H1 (cell line): ENCODE results near the gene CCDC106. TPM values are rescaled to one million over a fixed set of nuclear protein-coding genes. Genes with fewer than 3 reads are reported as not detected.

Experiments
- CTCF ChIA-PET: fragments of 300-600 bp; sonication (Branson Sonifier 250); formaldehyde crosslinking; loops from one replicate; lab custom pipeline; 2021; ENCODE audit not compliant: partially characterized antibody; lab: Charles Lee
- POLR2A ChIA-PET: fragments of 300-600 bp; sonication (Branson Sonifier 250); formaldehyde crosslinking; loops from one replicate; lab custom pipeline; 2021; ENCODE audit warnings: inconsistent platforms; ENCODE audit not compliant: partially characterized antibody; lab: Charles Lee
- DNase-seq, 2 experiments: peaks; one replicate each; pipeline versions ENCODE4 v3.0.0 to v3.0.0-alpha.2; 2010 to 2022; ENCODE audit warnings: low spot score in 2 of 2, low read depth in 1 of 2, mixed read lengths in 1 of 2
- FAIRE-seq: peaks from 2 replicates; lab custom pipeline; 2011; peaks lifted over from hg19 to GRCh38; lab: Jason Lieb, UNC
- H2AFZ ChIP-seq: 2 replicates; pipeline ENCODE4 v1.8.1; 2012; ENCODE audit warnings: low read length, inconsistent platforms
- H2AK5ac ChIP-seq: 2 replicates; pipeline ENCODE4 v1.6.1; 2013; ENCODE audit warnings: low read depth, low read length
- H2BK120ac ChIP-seq: replicated peaks from 2 replicates; pipeline ENCODE3; 2013; ENCODE audit warnings: low read depth, low read length, inconsistent platforms
- H2BK12ac ChIP-seq: 2 replicates; pipeline ENCODE4 v1.6.1; 2013; ENCODE audit warnings: low read depth, low read length
- H2BK15ac ChIP-seq: 2 replicates; pipeline ENCODE4 v1.6.1; 2013; ENCODE audit warnings: low read length
- H2BK20ac ChIP-seq: 2 replicates; pipeline ENCODE4 v1.6.1; 2013; ENCODE audit warnings: low read length
- H2BK5ac ChIP-seq: 2 replicates; pipeline ENCODE4 v1.6.1; 2013; ENCODE audit warnings: low read depth, low read length
- H3K14ac ChIP-seq: 2 replicates; pipeline ENCODE4 v1.6.1; 2013; ENCODE audit warnings: inconsistent platforms; ENCODE audit not compliant: insufficient read length
- H3K18ac ChIP-seq: 2 replicates; pipeline ENCODE4 v1.6.1; 2013; ENCODE audit warnings: low read length; ENCODE audit errors: extremely low read depth
- H3K23ac ChIP-seq: 2 replicates; pipeline ENCODE4 v1.6.1; 2013; ENCODE audit warnings: inconsistent platforms; ENCODE audit not compliant: insufficient read length
- H3K23me2 ChIP-seq: 2 replicates; pipeline ENCODE4 v1.6.1; 2013; ENCODE audit warnings: low read depth, low read length
- H3K27ac ChIP-seq: 2 replicates; pipeline ENCODE4 v1.6.1; 2011; ENCODE audit warnings: low read depth, low read length, inconsistent platforms
- H3K27me3 ChIP-seq, 4 experiments: replicated peaks in 1 of 4; 1 replicate in 1 of 4; 2 replicates in 3 of 4; pipeline versions ENCODE4 v1.6.1 to v1.8.1; 2011 to 2013; ENCODE audit warnings: low read length in 3 of 4, mild to moderate bottlenecking in 3 of 4, inconsistent platforms in 2 of 4, mixed read lengths in 2 of 4, moderate library complexity in 1 of 4; ENCODE audit not compliant: control insufficient read depth in 3 of 4, insufficient read depth in 3 of 4; ENCODE audit errors: extremely low read depth in 1 of 4
- H3K36me3 ChIP-seq, 4 experiments: 2 replicates each; pipeline versions ENCODE4 v1.6.1 to v1.8.1; 2011 to 2013; ENCODE audit warnings: mild to moderate bottlenecking in 4 of 4, low read length in 3 of 4, moderate library complexity in 2 of 4, control low read depth in 1 of 4, inconsistent platforms in 1 of 4; ENCODE audit not compliant: insufficient read depth in 4 of 4, control insufficient read depth in 2 of 4
- H3K4ac ChIP-seq: replicated peaks from 2 replicates; pipeline ENCODE3; 2013; ENCODE audit warnings: low read length, low read depth, mixed read lengths, inconsistent platforms; ENCODE audit not compliant: insufficient read length
- H3K4me1 ChIP-seq, 4 experiments: replicated peaks in 1 of 4; 1 replicate in 1 of 4; 2 replicates in 3 of 4; pipeline versions ENCODE4 v1.6.1 to v1.8.1; 2011 to 2013; ENCODE audit warnings: low read length in 3 of 4, inconsistent platforms in 2 of 4, mixed read lengths in 1 of 4; ENCODE audit not compliant: insufficient read depth in 4 of 4, control insufficient read depth in 3 of 4
- H3K4me2 ChIP-seq, 2 experiments: 2 replicates each; pipeline versions ENCODE4 v1.6.1 to v1.8.1; 2011 to 2013; ENCODE audit warnings: low read depth in 2 of 2, low read length in 2 of 2, control low read depth in 1 of 2, inconsistent platforms in 1 of 2, mild to moderate bottlenecking in 1 of 2; ENCODE audit not compliant: insufficient read depth in 1 of 2
- H3K4me3 ChIP-seq, 4 experiments: fragments of 200-600, 300-600 bp in 1 of 4; sonication (generic), shearing (Covaris generic), sonication (Bioruptor Twin) in 1 of 4; 2 replicates each; pipeline versions ENCODE4 v1.5.1 to v1.8.1; 2011 to 2016; ENCODE audit warnings: low read length in 4 of 4, low read depth in 3 of 4, control low read depth in 2 of 4, inconsistent platforms in 2 of 4, mild to moderate bottlenecking in 2 of 4, mixed read lengths in 1 of 4, moderate library complexity in 1 of 4; ENCODE audit not compliant: insufficient read depth in 2 of 4; ENCODE audit errors: extremely low read depth in 1 of 4
- H3K56ac ChIP-seq: replicated peaks from 2 replicates; pipeline ENCODE3; 2013; ENCODE audit warnings: low read depth, mild to moderate bottlenecking, mixed read lengths, low read length, inconsistent platforms; ENCODE audit not compliant: insufficient read length
- H3K79me1 ChIP-seq: 2 replicates; pipeline ENCODE4 v1.6.1; 2013; ENCODE audit warnings: low read depth, low read length, control low read depth
- H3K79me2 ChIP-seq, 2 experiments: 2 replicates each; pipeline versions ENCODE4 v1.6.1 to v1.8.1; 2012 to 2013; ENCODE audit warnings: low read length in 2 of 2, mild to moderate bottlenecking in 2 of 2, inconsistent platforms in 1 of 2; ENCODE audit not compliant: insufficient read depth in 2 of 2, control insufficient read depth in 1 of 2
- H3K9ac ChIP-seq, 4 experiments: replicated peaks in 1 of 4; 1 replicate in 1 of 4; 2 replicates in 3 of 4; pipeline versions ENCODE4 v1.6.1 to v1.8.1; 2011 to 2013; ENCODE audit warnings: low read depth in 3 of 4, low read length in 3 of 4, control low read depth in 2 of 4, mild to moderate bottlenecking in 2 of 4, moderate library complexity in 2 of 4, inconsistent platforms in 1 of 4; ENCODE audit errors: extremely low read depth in 1 of 4
- H3K9me3 ChIP-seq, 2 experiments: 2 replicates each; pipeline versions ENCODE4 v1.6.1 to v1.8.1; 2012 to 2013; ENCODE audit warnings: mild to moderate bottlenecking in 2 of 2, moderate library complexity in 2 of 2, control low read depth in 1 of 2, inconsistent platforms in 1 of 2, low read depth in 1 of 2, low read length in 1 of 2, mixed read lengths in 1 of 2; ENCODE audit not compliant: insufficient read depth in 2 of 2
- H4K20me1 ChIP-seq, 2 experiments: replicated peaks in 1 of 2; 2 replicates each; pipeline versions ENCODE3 to v1.8.1; 2011 to 2013; ENCODE audit warnings: inconsistent platforms in 2 of 2, low read length in 2 of 2, mild to moderate bottlenecking in 1 of 2; ENCODE audit not compliant: insufficient read depth in 2 of 2, control insufficient read depth in 1 of 2
- H4K5ac ChIP-seq: 2 replicates; pipeline ENCODE4 v1.6.1; 2013; ENCODE audit warnings: low read length, low read depth, mixed read lengths, inconsistent platforms; ENCODE audit not compliant: insufficient read length
- H4K8ac ChIP-seq: 2 replicates; pipeline ENCODE4 v1.8.0; 2013; ENCODE audit warnings: mild to moderate bottlenecking, moderate library complexity, low read length, inconsistent platforms; ENCODE audit not compliant: insufficient read depth; ENCODE audit errors: extremely low read depth
- H4K91ac ChIP-seq: replicated peaks from 2 replicates; pipeline ENCODE3; 2013; ENCODE audit warnings: low read length, mixed read lengths, inconsistent platforms; ENCODE audit not compliant: insufficient read length
- POLR2AphosphoS5 ChIP-seq: IDR thresholded peaks from 2 replicates; pipeline ENCODE4 v1.6.1; 2011; ENCODE audit warnings: low read depth, low read length
- WGBS, 2 experiments: shearing (Covaris generic) in 1 of 2; methylation state at CpG; one replicate each; pipeline versions ENCODE4 v1.1.6 to v1.1.7; 2013 to 2015; ENCODE audit warnings: low lambda C conversion rate in 2 of 2, mixed read lengths in 2 of 2, inconsistent platforms in 1 of 2, low coverage in 1 of 2, missing lambda C conversion rate in 1 of 2; ENCODE audit not compliant: insufficient replicate concordance in 2 of 2, insufficient coverage in 1 of 2, insufficient read length in 1 of 2; ENCODE audit errors: extremely low coverage in 1 of 2, missing lambda C conversion rate in 1 of 2; 5-methylcytosine and 5-hydroxymethylcytosine counted together
- polyA plus RNA-seq, 7 experiments: library from polyadenylated mRNA; depleted of rRNA in 3 of 7; stranded (reverse) in 5 of 7; unstranded in 2 of 7; fragments of >200 nt in 5 of 7; fragments of 200-250 nt in 2 of 7; gene quantifications; 1 replicate in 5 of 7; 2 replicates in 1 of 7; 4 replicates in 1 of 7; pipeline versions ENCODE4 v1.2.1 to v1.2.3, GENCODE V29; 2011 to 2013; ENCODE audit warnings: missing spikeins in 2 of 7, mixed read lengths in 2 of 7
- total RNA-seq: library from RNA; stranded (reverse); fragmentation: NEBNext Ultra II Directional; extraction: Animal tissue kit (Norgen Biotek cat#: 25700); gene quantifications from 2 replicates; pipeline ENCODE4 v1.2.1, GENCODE V29; 2021
- TF ChIP-seq, protein P1 (sequence below): IDR thresholded peaks from 2 replicates; pipeline ENCODE4 v1.6.1; 2011; ENCODE audit warnings: low read length, improper control_type of control experiment

The CCDC106 gene
- total and polyA plus RNA-seq, 2 of the 8 experiments (the other 6 are each of a cell fraction or from before 2014, with no cell fraction given): 12.0 to 20.1 TPM

DNA sequence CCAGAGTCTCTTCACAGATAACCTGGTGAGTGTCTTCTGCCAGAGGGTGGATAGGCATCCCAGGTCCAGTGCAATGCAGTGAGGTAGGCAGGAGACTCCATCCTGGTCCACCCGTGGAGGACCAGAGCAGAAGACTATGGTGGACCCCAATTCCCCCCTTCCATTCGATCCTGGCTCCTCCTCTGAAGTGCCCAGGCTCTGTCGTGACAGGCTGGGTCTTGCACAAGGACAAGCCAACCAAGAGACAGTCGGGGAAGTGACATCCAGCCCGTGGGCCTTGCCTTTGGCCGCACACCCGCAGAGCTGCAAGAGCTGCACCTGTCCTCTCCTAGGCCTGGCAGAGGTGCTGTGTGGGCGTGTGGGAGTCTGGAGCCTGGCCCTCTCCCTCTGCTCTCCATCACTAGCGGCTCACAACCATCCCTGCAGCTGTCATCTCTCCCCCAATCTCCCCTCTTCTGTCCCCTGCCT, 26.8 kb upstream of the CCDC106 start:
- no peak overlapping the region for H3K23ac ChIP-seq
- no peak overlapping the region for H2AFZ ChIP-seq
- no peaks in the 10 kb centered on the region for H3K79me1 ChIP-seq
- no peaks in the 10 kb centered on the region; a peak in 1 of 4 replicates for H3K9me3 ChIP-seq
- no peaks in the 10 kb centered on the region for H3K79me2 ChIP-seq
- peaks cover 0 to 3% (median 0%) of the 10 kb centered on the region in 4 experiments; a peak in 3 of 7 replicates for H3K4me1 ChIP-seq
- 94% methylated on average over 8 of the region's 9 CpGs; no CpG with 5 or more reads in 1 of the 2 experiments for WGBS, 2 experiments
- H3K23me2 ChIP-seq: no peaks in the 10 kb centered on the region
- no peak overlapping the region for H3K56ac ChIP-seq
- peaks cover 0 to 16% (median 4%) of the 10 kb centered on the region in 4 experiments; a peak in 5 of 8 replicates for H3K36me3 ChIP-seq
- no peak overlapping the region for H3K27ac ChIP-seq
- H4K91ac ChIP-seq: no peak overlapping the region
- FAIRE-seq (no peak), DNase-seq (no peak)
- ChIA-PET POLR2A (interaction anchor here (0.6 to 6.8 kb wide), 7 partner anchors 10 to 214 kb away, joined by 3 to 32 read pairs (median 4); partner anchors contain the start of genes FIZ1, UBE2S, ZNF524 and ZNF865), CTCF (interaction anchor here (0.6 to 8.0 kb wide), 4 partner anchors 11 to 478 kb away, joined by 3 to 38 read pairs (median 9); partner anchors contain the start of gene ZNF865)
- no peak overlapping the region for H2BK20ac ChIP-seq
- no peak overlapping the region for H2BK120ac ChIP-seq
- H3K27me3 ChIP-seq: peaks cover 0 to 2% (median 0%) of the 10 kb centered on the region in 4 experiments; a peak in 1 of 7 replicates
- no peak overlapping the region for H3K9ac ChIP-seq
- TF ChIP-seq, protein P1, sequence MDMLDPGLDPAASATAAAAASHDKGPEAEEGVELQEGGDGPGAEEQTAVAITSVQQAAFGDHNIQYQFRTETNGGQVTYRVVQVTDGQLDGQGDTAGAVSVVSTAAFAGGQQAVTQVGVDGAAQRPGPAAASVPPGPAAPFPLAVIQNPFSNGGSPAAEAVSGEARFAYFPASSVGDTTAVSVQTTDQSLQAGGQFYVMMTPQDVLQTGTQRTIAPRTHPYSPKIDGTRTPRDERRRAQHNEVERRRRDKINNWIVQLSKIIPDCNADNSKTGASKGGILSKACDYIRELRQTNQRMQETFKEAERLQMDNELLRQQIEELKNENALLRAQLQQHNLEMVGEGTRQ: no peak
- TF ChIP-seq POLR2AphosphoS5: peak; percentile 33; the same call in 1 of the 2 replicates
- no peak overlapping the region for H2BK5ac ChIP-seq
- H4K5ac ChIP-seq: no peak overlapping the region
- H3K4me2 ChIP-seq: no peak overlapping the region
- no peak overlapping the region for H4K8ac ChIP-seq
- no peak overlapping the region for H3K4ac ChIP-seq
- peaks cover 1 to 5% of the 10 kb centered on the region in 2 experiments for H4K20me1 ChIP-seq
- H2BK15ac ChIP-seq: no peak overlapping the region
- H3K4me3 ChIP-seq: no peak overlapping the region
- H3K18ac ChIP-seq: no peak overlapping the region
- H3K14ac ChIP-seq: no peak overlapping the region
- no peak overlapping the region for H2AK5ac ChIP-seq
- H2BK12ac ChIP-seq: no peak overlapping the region
